ENCODE data around the gene ACOXL.

DNA sequence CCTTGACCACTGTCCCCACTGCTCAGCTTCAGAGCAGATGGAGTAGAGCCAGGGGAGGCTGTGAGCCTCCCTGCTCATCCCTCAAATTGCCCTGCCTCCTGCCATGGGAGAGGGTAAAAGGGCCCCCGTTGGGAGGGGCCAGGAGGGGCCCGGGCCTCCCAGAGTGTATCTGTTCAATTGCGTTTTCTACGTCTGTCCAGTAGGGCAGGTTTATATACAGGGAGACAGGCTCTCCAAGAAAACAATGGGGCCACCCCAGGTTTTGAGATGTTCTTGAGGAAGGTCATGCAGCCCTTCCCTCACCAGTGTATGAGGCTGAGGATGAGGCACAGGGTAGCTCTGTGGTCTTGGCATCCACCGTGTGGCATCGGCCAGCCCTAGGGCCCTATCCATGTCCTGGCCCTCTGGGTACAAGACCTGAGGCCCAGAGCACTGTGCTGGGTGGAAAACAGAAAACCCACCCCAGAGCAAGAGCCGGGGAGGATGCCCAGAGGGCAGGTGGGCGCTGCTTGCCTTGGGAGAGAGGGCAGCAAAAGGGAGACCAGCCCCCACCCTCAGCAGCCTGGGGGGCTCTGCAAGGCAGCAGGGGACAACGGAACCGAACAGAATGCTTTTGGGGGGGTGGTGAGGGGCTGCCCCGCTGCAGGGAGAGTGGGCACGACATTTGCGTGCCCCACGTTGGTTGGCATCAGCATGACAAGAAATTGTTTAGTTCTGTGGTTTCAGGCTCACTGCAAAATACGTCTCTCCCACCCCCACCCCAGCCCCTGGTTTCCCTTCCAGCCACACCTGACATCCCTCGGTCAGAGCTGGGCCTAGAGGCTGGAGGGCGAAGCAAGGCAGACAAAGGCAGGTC is 141.5 kb downstream of the ACOXL start:
- TF ChIP-seq RAD21 (IDR thresholded peaks at IDR 0.05 in 1 of 2, conservative IDR thresholded peaks at IDR 0.05 in 1 of 2; ENCODE audit: low read depth in 2 of 2, low read length in 2 of 2) (no peak), RBBP5 (IDR thresholded peaks at IDR 0.05; ENCODE audit: borderline replicate concordance, low read depth, low read length) (no peak), POLR2A (IDR thresholded peaks at IDR 0.05; ENCODE audit: control extremely low read depth in 1 of 2, low read depth in 2 of 2, low read length in 2 of 2) (no peak), EZH2 (IDR thresholded peaks at IDR 0.05; ENCODE audit: low read depth, low read length, severe bottlenecking) (no peak), POLR2AphosphoS5 (IDR thresholded peaks at IDR 0.05; ENCODE audit: low read depth, low read length) (no peak), RFX5 (IDR thresholded peaks at IDR 0.05; ENCODE audit: borderline replicate concordance, low read depth, low read length) (no peak), RNF2 (IDR thresholded peaks at IDR 0.05; ENCODE audit: borderline replicate concordance, low read depth, low read length, missing control alignments, poor library complexity, severe bottlenecking) (no peak), TAF1 (IDR thresholded peaks at IDR 0.05; ENCODE audit: low read depth, low read length) (no peak), TCF12 (IDR thresholded peaks at IDR 0.05; ENCODE audit: low read depth, low read length) (no peak), SIN3A (conservative IDR thresholded peaks at IDR 0.05 in 1 of 2, IDR thresholded peaks at IDR 0.05 in 1 of 2; ENCODE audit: low read depth in 1 of 2, low read length in 2 of 2) (no peak), EP300 (IDR thresholded peaks at IDR 0.05; ENCODE audit: borderline replicate concordance in 1 of 2, low read depth in 2 of 2, low read length in 2 of 2) (no peak)
- TF ChIP-seq, protein P1, sequence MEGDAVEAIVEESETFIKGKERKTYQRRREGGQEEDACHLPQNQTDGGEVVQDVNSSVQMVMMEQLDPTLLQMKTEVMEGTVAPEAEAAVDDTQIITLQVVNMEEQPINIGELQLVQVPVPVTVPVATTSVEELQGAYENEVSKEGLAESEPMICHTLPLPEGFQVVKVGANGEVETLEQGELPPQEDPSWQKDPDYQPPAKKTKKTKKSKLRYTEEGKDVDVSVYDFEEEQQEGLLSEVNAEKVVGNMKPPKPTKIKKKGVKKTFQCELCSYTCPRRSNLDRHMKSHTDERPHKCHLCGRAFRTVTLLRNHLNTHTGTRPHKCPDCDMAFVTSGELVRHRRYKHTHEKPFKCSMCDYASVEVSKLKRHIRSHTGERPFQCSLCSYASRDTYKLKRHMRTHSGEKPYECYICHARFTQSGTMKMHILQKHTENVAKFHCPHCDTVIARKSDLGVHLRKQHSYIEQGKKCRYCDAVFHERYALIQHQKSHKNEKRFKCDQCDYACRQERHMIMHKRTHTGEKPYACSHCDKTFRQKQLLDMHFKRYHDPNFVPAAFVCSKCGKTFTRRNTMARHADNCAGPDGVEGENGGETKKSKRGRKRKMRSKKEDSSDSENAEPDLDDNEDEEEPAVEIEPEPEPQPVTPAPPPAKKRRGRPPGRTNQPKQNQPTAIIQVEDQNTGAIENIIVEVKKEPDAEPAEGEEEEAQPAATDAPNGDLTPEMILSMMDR (IDR thresholded peaks at IDR 0.05; ENCODE audit: control extremely low read depth in 1 of 3, insufficient read depth in 1 of 3, low read depth in 1 of 3, low read length in 3 of 3): no peak
